NOMO-1 treated with DMSO at 0.1 percent for 48 hours (cell line): ENCODE measurements around the gene CDC5L.

Source experiments
- DNase-seq: peaks from one replicate; lab custom pipeline; 2025; ENCODE audit not compliant: unreplicated experiment; lab: John Stamatoyannopoulos, UW

CDC5L gene

GRCh38 chr6:44451803-44452695 lies 64.5 kb downstream of the CDC5L start:
- DNase-seq = no peak

GRCh38 chr6:44452725-44453124 lies 65.2 kb downstream of the CDC5L start:
- DNase-seq = no peak

- DNase-seq = no peak
These were observed 65.6 kb downstream of the CDC5L start for GRCh38 chr6:44453146-44453545.

- no peak for DNase-seq
These were observed 66.7 kb downstream of the CDC5L start for GRCh38 chr6:44454198-44454597.

GRCh38 chr6:44456070-44456965 lies 68.8 kb downstream of the CDC5L start:
- peak; percentile 65 for DNase-seq

GRCh38 chr6:44456966-44457292 lies 69.4 kb downstream of the CDC5L start:
- no peak for DNase-seq

GRCh38 chr6:44457596-44457995 lies 70.1 kb downstream of the CDC5L start:
- DNase-seq = no peak

- DNase-seq = no peak
These were observed 71.0 kb downstream of the CDC5L start for GRCh38 chr6:44458551-44458950.

- DNase-seq = no peak
These were observed 74.8 kb downstream of the CDC5L start for GRCh38 chr6:44462335-44462734.

GRCh38 chr6:44462797-44463727 lies 75.6 kb downstream of the CDC5L start:
- DNase-seq = no peak

GRCh38 chr6:44463728-44464450 lies 76.4 kb downstream of the CDC5L start:
- no peak for DNase-seq

GRCh38 chr6:44464527-44465310 lies 77.2 kb downstream of the CDC5L start:
- DNase-seq = no peak

GRCh38 chr6:44466955-44467354 lies 79.4 kb downstream of the CDC5L start:
- no peak for DNase-seq

GRCh38 chr6:44468835-44469234 lies 81.3 kb downstream of the CDC5L start:
- DNase-seq = no peak

- DNase-seq = no peak
These were observed 82.6 kb downstream of the CDC5L start for GRCh38 chr6:44470115-44470464.

- DNase-seq = no peak
These were observed 83.2 kb downstream of the CDC5L start for GRCh38 chr6:44470746-44471145.

- DNase-seq = no peak
These were observed 83.9 kb downstream of the CDC5L start for GRCh38 chr6:44471271-44471981.

- DNase-seq = no peak
These were observed 84.9 kb downstream of the CDC5L start for GRCh38 chr6:44472250-44472945.
